ENCODE results near the gene SNCG.

DNA sequence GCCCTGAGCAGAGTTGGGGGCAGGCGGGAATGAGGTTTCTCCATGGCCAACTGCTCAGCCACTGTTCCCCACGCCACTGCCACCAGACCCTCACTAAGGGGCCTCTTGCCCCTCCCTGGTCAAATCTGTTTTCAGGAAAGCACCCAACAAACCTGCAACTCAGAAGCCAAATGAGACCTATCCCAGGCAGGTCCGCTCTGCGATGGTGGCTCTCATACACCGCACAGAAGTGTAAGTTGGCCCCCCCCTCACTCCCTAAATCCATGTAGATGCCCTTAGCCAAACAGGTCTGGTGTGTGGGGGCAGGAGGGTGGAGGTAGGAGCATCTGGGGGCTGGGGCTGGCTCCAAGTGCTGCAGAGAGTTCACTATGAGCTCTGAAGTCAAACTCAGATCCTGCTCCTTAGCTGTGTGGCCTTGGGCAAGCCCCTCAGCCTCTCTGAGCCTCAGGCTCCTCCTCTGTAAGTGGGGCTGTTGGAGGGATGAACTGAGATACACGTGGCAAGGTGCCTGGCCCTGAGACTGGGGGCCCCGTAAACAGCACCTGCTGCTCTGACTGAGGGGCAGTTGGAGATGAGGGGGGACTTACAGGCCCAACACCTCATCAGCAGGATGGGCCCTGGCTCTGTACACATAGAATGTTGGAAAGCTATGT, 2.1 kb upstream of the SNCG start:
- TF ChIP-seq, protein P1, sequence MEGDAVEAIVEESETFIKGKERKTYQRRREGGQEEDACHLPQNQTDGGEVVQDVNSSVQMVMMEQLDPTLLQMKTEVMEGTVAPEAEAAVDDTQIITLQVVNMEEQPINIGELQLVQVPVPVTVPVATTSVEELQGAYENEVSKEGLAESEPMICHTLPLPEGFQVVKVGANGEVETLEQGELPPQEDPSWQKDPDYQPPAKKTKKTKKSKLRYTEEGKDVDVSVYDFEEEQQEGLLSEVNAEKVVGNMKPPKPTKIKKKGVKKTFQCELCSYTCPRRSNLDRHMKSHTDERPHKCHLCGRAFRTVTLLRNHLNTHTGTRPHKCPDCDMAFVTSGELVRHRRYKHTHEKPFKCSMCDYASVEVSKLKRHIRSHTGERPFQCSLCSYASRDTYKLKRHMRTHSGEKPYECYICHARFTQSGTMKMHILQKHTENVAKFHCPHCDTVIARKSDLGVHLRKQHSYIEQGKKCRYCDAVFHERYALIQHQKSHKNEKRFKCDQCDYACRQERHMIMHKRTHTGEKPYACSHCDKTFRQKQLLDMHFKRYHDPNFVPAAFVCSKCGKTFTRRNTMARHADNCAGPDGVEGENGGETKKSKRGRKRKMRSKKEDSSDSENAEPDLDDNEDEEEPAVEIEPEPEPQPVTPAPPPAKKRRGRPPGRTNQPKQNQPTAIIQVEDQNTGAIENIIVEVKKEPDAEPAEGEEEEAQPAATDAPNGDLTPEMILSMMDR (IDR thresholded peaks at IDR 0.05): no peak
- no peak for TF ChIP-seq POLR2A (IDR thresholded peaks at IDR 0.05)
